Liver (tissue), 9 donors: Measurements from ENCODE around the gene CSRNP2. TPM values are rescaled to one million over a fixed set of nuclear protein-coding genes. Genes with fewer than 3 reads are reported as not detected.

Experiments used
- DNase-seq: peaks from one replicate; pipeline ENCODE4 v3.0.0-alpha.2; 2017; ENCODE audit warnings: low spot score
- H3K27ac ChIP-seq, 2 donors: one replicate each; pipeline ENCODE4 v1.7.0; 2013; ENCODE audit warnings: inconsistent platforms in 2 of 2, low read length in 2 of 2, control low read depth in 1 of 2, low read depth in 1 of 2, mild to moderate bottlenecking in 1 of 2
- H3K27me3 ChIP-seq, 4 donors: one replicate each; pipeline versions ENCODE4 v1.6.1 to v1.7.0; 2013; ENCODE audit warnings: low read length in 3 of 4, inconsistent platforms in 1 of 4, mild to moderate bottlenecking in 1 of 4, moderate library complexity in 1 of 4; ENCODE audit not compliant: control insufficient read depth in 4 of 4, insufficient read depth in 4 of 4
- H3K36me3 ChIP-seq, 4 donors: one replicate each; pipeline versions ENCODE4 v1.6.1 to v1.7.0; 2013; ENCODE audit warnings: low read length in 3 of 4, mild to moderate bottlenecking in 3 of 4, low read depth in 1 of 4, moderate library complexity in 1 of 4; ENCODE audit not compliant: control insufficient read depth in 4 of 4, insufficient read depth in 3 of 4
- H3K4me1 ChIP-seq, 4 donors: one replicate each; pipeline versions ENCODE4 v1.6.1 to v1.7.0; 2013; ENCODE audit warnings: low read length in 3 of 4, mild to moderate bottlenecking in 3 of 4, moderate library complexity in 1 of 4; ENCODE audit not compliant: control insufficient read depth in 4 of 4, insufficient read depth in 4 of 4
- H3K4me3 ChIP-seq, 3 donors: one replicate each; pipeline versions ENCODE4 v1.6.1 to v1.7.0; 2013; ENCODE audit warnings: low read length in 3 of 3, control low read depth in 1 of 3, low read depth in 1 of 3, mild to moderate bottlenecking in 1 of 3
- H3K9ac ChIP-seq, 2 donors: one replicate each; pipeline ENCODE4 v1.7.0; 2013; ENCODE audit warnings: low read length in 2 of 2, mild to moderate bottlenecking in 2 of 2, moderate library complexity in 2 of 2, control low read depth in 1 of 2, low read depth in 1 of 2
- H3K9me3 ChIP-seq, 4 donors: one replicate each; pipeline versions ENCODE4 v1.6.1 to v1.7.0; 2013; ENCODE audit warnings: low read length in 3 of 4; ENCODE audit not compliant: control insufficient read depth in 4 of 4
- ATF3 ChIP-seq: IDR thresholded peaks from 2 replicates; pipeline ENCODE4 v1.6.1; 2016; ENCODE audit warnings: antibody characterized with exemption
- CTCF ChIP-seq: fragments of 150-350 bp; IDR thresholded peaks from 2 replicates; pipeline ENCODE4 v1.5.1; 2017; ENCODE audit warnings: improper control_type of control experiment, low read depth, low read length; ENCODE audit not compliant: missing input control
- EGR1 ChIP-seq, 2 donors: IDR thresholded peaks; 2 replicates each; pipeline ENCODE4 v1.6.1; 2016 to 2018; ENCODE audit warnings: antibody characterized with exemption in 2 of 2, low read depth in 2 of 2
- FOXA1 ChIP-seq: IDR thresholded peaks from 2 replicates; pipeline ENCODE4 v1.6.1; 2016; ENCODE audit warnings: antibody characterized with exemption
- FOXA2 ChIP-seq: IDR thresholded peaks from 2 replicates; pipeline ENCODE4 v1.6.1; 2016; ENCODE audit warnings: antibody characterized with exemption
- GABPA ChIP-seq, 2 donors: IDR thresholded peaks in 1 of 2; conservative IDR thresholded peaks in 1 of 2; 2 replicates each; pipeline ENCODE4 v1.6.1; 2016; ENCODE audit warnings: antibody characterized with exemption in 2 of 2, mild to moderate bottlenecking in 1 of 2, moderate library complexity in 1 of 2
- JUND ChIP-seq, 2 donors: IDR thresholded peaks; 2 replicates each; pipeline ENCODE4 v1.6.1; 2016; ENCODE audit warnings: antibody characterized with exemption in 2 of 2
- NR2F2 ChIP-seq: IDR thresholded peaks from 2 replicates; pipeline ENCODE4 v1.6.1; 2016; ENCODE audit warnings: antibody characterized with exemption
- RAD21 ChIP-seq, 2 donors: IDR thresholded peaks; 2 replicates each; pipeline ENCODE4 v1.6.1; 2016; ENCODE audit warnings: antibody characterized with exemption in 2 of 2, mild to moderate bottlenecking in 2 of 2
- REST ChIP-seq: IDR thresholded peaks from 2 replicates; pipeline ENCODE4 v1.6.1; 2016; ENCODE audit warnings: antibody characterized with exemption, mild to moderate bottlenecking
- RXRA ChIP-seq, 2 donors: IDR thresholded peaks; 2 replicates each; pipeline ENCODE4 v1.6.1; 2017 to 2018; ENCODE audit warnings: antibody characterized with exemption in 2 of 2, mild to moderate bottlenecking in 1 of 2
- SP1 ChIP-seq: IDR thresholded peaks from 2 replicates; pipeline ENCODE4 v1.6.1; 2018; ENCODE audit warnings: antibody characterized with exemption, mild to moderate bottlenecking
- TAF1 ChIP-seq: conservative IDR thresholded peaks from 2 replicates; pipeline ENCODE4 v1.6.1; 2016; ENCODE audit warnings: antibody characterized with exemption, mild to moderate bottlenecking
- YY1 ChIP-seq: IDR thresholded peaks from 2 replicates; pipeline ENCODE4 v1.6.1; 2016; ENCODE audit warnings: antibody characterized with exemption, mild to moderate bottlenecking
- ZBTB33 ChIP-seq: IDR thresholded peaks from 2 replicates; pipeline ENCODE4 v1.6.1; 2016; ENCODE audit warnings: antibody characterized with exemption
- WGBS: extraction: QIAGEN DNeasy Blood & Tissue Kit; methylation state at CpG from one replicate; pipeline ENCODE4 v1.1.7; 2013; 5-methylcytosine and 5-hydroxymethylcytosine counted together
- polyA plus RNA-seq, 2 donors: library from polyadenylated mRNA; stranded (reverse) in 1 of 2; unstranded in 1 of 2; fragments of 200-250 nt in 1 of 2; fragments of >200 nt in 1 of 2; fragmentation: Nextera tagmentation in 1 of 2; extraction: Ambion mirVana in 1 of 2; gene quantifications; one replicate each; pipeline versions ENCODE4 v1.2.1 to v1.2.3, GENCODE V29; 2013 to 2015
- total RNA-seq, 2 donors: library from RNA; depleted of rRNA; stranded (reverse); fragments of >200 nt; gene quantifications; one replicate each; pipeline ENCODE4 v1.2.3, GENCODE V29; 2014
- donor health status: healthy.
- donor health status: healthy.
- donor health status: healthy.
- donor health status: healthy.
- donor health status: healthy.

Gene CSRNP2
- total and polyA plus RNA-seq, 4 donors = 2.0 to 8.4 (median 3.9) TPM

GRCh38 chr12:51090705-51091229 lies 7.4 kb upstream of the CSRNP2 start:
- TF ChIP-seq TAF1 (no peak), JUND (IDR thresholded peaks at IDR 0.05) (no peak), RXRA (IDR thresholded peaks at IDR 0.05) (no peak), REST (no peak), FOXA1 (no peak), GABPA (IDR thresholded peaks at IDR 0.05 in 1 of 2, conservative IDR thresholded peaks at IDR 0.05 in 1 of 2) (no peak), NR2F2 (no peak), FOXA2 (no peak), RAD21 (IDR thresholded peaks at IDR 0.05) (no peak), EGR1 (IDR thresholded peaks at IDR 0.05; ENCODE audit: low read depth in 2 of 2) (no peak), ZBTB33 (no peak)
- Histone ChIP-seq H3K27me3 (no peaks in the 10 kb centered on the region), H3K4me1 (no peaks in the 10 kb centered on the region), H3K4me3 (no peak overlapping the region), H3K9ac (no peak overlapping the region), H3K27ac (no peak overlapping the region), H3K36me3 (peaks cover 10 to 17% (median 16%) of the 10 kb centered on the region in 4 donors), H3K9me3 (no peaks in the 10 kb centered on the region)
- DNase-seq = no peak
- 94% methylated on average over 10 of the region's 10 CpGs for whole genome bisulfite sequencing

- WGBS = 92% methylated on average over 3 of the region's 3 CpGs
- Histone ChIP-seq H3K27ac (no peak overlapping the region), H3K4me1 (peaks cover 0 to 4% (median 3%) of the 10 kb centered on the region in 4 donors), H3K36me3 (peaks cover 0 to 2% (median 0%) of the 10 kb centered on the region in 4 donors), H3K4me3 (no peak overlapping the region), H3K27me3 (no peaks in the 10 kb centered on the region), H3K9ac (no peak overlapping the region), H3K9me3 (no peaks in the 10 kb centered on the region)
- no peak for DNase-seq
- TF ChIP-seq YY1 (no peak), CTCF (no peak), ATF3 (no peak), SP1 (no peak)
These were observed 4.4 kb upstream of the CSRNP2 start for GRCh38 chr12:51087818-51088217.
